ENCODE results near the gene AGBL5.

AGBL5 gene

DNA sequence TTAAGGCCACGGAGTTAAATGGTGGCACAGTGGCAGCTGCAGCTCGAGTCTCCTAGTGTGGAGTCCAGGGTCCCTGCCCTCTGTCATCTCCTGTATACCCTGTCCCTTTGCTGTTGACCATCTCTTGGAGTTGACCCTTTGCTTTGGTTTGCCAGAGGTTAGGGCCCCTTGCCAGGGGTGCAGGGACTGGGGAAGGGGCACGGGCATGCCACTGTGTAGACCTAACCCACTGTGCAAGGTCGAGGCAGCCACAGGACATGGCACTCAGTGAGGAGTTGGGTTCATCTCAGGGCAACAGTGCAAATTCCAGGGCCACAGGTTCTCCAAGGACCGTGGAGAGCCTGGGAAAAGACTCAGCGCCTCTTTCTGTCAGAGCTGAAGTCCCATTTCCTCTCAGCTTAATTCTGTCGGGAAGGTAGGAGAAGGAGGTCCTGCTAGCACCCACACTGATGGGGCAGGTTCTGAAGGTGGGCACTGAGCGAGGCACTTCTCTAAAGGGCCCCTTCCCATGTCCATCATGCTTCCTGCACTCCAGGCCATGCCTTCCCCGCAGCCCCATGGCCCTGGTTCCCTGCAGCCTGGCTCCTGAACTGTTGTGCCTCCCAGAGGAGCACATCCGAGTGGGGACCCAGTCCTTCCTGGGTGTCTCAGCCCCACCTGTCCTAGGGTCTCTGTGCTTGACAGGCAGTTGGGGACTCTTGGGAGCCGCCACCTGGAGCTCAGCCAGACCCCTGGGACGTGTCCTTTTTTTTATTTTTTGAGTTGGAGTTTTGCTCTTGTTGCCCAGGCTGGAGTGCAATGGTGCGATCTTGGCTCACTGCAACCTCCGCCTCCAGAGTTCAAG lies 37.9 kb downstream of the AGBL5 start:
- H3K4me3 ChIP-seq (ENCODE audit: low read depth, low read length), result no peak overlapping the region
- TF ChIP-seq, protein P1, sequence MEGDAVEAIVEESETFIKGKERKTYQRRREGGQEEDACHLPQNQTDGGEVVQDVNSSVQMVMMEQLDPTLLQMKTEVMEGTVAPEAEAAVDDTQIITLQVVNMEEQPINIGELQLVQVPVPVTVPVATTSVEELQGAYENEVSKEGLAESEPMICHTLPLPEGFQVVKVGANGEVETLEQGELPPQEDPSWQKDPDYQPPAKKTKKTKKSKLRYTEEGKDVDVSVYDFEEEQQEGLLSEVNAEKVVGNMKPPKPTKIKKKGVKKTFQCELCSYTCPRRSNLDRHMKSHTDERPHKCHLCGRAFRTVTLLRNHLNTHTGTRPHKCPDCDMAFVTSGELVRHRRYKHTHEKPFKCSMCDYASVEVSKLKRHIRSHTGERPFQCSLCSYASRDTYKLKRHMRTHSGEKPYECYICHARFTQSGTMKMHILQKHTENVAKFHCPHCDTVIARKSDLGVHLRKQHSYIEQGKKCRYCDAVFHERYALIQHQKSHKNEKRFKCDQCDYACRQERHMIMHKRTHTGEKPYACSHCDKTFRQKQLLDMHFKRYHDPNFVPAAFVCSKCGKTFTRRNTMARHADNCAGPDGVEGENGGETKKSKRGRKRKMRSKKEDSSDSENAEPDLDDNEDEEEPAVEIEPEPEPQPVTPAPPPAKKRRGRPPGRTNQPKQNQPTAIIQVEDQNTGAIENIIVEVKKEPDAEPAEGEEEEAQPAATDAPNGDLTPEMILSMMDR (IDR thresholded peaks at IDR 0.05; ENCODE audit: control insufficient read depth, extremely low read depth, insufficient read depth), result no peak
- DNase-seq (ENCODE audit: low read depth), result no peak

DNA sequence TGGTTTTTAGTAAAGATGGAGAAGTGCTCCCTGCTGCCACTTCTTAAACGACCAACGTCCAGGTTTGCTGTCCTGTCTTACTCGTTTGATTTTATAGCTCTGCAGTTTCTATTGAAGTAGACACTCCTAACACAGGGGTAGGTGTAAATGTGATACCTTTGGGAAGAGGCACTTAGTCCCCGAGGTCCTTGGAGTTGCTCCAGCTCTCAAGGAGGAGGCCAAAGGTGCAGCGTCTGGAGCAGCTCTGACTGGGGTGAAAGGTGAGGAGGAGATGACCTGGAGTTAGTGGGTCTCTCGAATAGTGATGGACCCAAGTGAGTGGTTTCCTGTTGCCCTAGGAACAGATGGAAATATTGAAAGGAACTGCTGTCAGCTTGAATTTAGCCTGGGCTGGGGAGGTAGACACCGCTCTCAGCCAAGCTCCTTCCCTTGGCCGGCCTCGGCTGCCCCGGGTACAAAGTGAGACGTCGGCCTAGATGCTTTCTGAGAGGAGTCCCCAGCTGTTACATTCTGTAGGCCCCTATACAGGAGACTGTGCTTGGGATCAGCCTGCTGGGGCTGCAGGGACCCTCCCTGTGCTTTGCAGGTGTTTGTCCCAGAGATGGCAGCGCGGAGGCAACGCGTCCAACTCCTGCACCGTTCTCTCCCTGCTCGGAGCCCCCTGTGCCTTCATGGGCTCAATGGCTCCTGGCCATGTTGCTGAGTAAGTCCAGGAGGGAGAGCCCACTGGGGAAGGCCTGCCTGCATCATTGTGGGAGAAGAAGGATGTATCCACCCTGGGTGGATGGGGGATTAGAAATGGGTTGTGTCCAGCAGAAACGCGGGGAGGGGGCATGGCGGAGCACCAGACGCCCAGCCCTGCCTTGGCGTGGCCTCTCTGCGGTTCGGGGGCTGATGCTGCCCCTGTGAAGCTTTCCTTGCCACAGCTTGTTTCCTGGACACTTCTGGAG lies 40.6 kb downstream of the AGBL5 start:
- no peak for DNase-seq (ENCODE audit: low read depth)
- TF ChIP-seq, protein P1 (IDR thresholded peaks at IDR 0.05; ENCODE audit: control insufficient read depth, extremely low read depth, insufficient read depth), result no peak
- no peak overlapping the region for H3K4me3 ChIP-seq (ENCODE audit: low read depth, low read length)

DNA sequence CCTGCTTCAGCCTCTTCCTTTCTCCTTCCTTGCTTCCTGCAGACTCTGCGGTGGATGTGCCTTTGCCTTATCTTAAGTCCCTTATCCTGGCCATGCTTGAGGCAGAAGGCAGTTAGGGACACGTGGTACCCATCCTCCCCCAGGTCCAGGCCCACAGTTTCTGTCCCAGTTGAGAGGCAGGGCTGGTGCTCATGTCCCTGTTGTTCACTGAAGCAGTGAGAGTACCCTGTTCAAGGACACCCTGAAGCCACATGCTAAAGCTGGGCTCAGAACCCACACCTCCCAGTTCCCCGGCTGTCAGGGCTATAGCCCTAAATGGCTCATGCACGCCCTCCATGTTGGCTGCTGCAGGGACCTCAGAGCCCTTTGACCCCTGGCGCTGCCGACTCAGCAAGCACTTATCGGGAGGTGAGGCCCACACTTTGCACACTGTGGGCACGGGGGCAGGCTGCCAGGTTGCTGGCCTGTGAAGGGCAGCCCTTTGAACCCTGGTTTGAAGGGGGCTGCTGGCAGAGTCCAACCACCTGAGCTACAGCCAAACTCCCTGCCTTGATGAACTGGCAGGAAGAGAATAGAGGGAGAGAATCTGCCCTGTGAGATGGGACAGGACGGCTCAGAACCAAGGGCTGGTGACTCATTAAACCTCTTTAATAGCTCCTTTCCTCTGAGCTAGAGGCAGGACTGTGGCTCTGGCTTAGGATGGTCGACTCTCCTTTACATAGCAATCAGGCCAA lies 41.4 kb downstream of the AGBL5 start:
- H3K4me3 ChIP-seq (ENCODE audit: low read depth, low read length), result no peak overlapping the region
- no peak for DNase-seq (ENCODE audit: low read depth)
- TF ChIP-seq, protein P1 (IDR thresholded peaks at IDR 0.05; ENCODE audit: control insufficient read depth, extremely low read depth, insufficient read depth), result no peak

DNA sequence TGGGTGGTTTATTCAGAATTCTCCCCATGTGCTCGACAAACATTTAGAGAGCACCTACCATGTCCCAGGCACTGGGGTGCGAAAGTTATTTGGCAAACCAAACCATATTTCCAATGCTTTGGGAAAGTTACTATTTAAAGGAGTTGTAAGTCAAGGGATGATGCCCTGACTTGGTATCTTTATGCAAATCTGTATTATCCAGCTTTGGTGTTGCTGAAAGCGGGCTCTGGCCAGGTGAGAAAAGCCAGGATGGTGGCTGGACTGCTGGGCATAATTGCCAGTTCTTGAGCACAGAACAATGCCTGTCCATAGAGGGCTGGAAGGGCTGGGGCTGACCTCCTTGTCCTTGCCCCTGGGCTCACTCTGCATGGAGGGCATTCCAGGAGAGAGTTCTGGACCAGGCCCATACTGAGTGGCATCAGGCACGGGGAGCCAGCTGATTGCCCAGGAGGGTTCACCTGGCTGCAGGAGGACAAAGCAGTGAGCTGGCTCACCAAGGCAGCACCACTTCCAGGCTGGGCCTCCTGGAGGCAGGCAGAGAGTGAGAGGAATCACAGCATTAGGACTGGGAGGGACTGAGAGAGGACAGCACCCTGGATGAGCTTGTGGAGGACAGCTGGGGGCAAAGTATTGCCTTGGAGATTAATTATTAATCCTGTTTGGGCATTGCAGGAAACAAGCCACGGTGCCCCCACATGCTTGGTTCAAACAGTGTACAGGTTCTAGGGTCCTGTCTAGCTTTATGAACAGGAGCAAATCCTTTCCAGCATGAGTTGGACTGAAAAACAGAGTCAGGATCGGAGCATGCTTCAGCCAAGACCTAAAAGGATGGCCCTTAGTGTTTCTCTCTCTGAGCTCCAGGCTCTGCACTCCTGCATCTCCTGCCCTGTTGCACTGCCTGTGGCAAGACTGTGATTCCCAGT lies 42.2 kb downstream of the AGBL5 start:
- no peak overlapping the region for H3K4me3 ChIP-seq (ENCODE audit: low read depth, low read length)
- TF ChIP-seq, protein P1 (IDR thresholded peaks at IDR 0.05; ENCODE audit: control insufficient read depth, extremely low read depth, insufficient read depth), result no peak
- DNase-seq (ENCODE audit: low read depth), result no peak

DNA sequence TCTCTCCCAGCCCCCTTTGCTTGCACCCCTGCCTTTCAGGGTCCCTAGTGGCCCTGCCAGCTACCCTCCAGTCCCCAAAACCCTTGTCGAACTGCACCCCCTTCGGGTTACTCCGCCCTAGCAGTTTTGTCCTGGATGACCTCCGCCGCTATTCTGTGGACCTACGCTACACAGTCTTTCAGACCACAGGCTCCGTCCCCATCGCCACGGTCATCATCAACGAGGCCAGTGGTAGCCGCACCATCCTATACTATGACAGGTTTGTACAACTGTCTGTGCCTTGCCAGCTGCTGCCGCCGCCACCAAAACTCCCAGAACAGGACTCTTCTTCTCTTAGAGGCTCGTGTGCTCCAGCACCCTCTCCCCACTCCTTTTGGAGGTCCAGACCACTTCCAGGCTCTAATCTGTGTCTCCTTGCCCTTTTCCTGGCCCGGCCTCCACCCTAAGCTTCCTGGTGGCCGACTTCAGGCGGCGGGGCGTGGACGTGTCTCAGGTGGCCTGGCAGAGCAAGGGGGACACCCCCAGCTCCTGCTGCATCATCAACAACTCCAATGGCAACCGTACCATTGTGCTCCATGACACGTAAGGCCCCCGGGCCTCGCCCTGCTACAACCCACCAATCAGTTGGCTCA lies 43.0 kb downstream of the AGBL5 start:
- TF ChIP-seq, protein P1 (IDR thresholded peaks at IDR 0.05; ENCODE audit: control insufficient read depth, extremely low read depth, insufficient read depth), result no peak

More for the DNA sequence above, 43.0 kb downstream of the AGBL5 start:
- H3K4me3 ChIP-seq (ENCODE audit: low read depth, low read length), result no peak overlapping the region
- no peak for DNase-seq (ENCODE audit: low read depth)

Data from LNCaP clone FGC (cell line).